CD4-positive, alpha-beta T cell (primary cell): ENCODE data around the gene SPACA4. TPM values are rescaled to one million over a fixed set of nuclear protein-coding genes. Genes with fewer than 3 reads are reported as not detected.

Experiments used
- ATAC-seq: fragments of 200-7000 bp; cut with Tn5 transposase; one replicate; pipeline ENCODE4 v1.10.0; 2022; ENCODE audit warnings: mild to moderate bottlenecking; ENCODE audit not compliant: poor library complexity
- CTCF ChIA-PET: fragments of 350-600 bp; sonication (Branson Sonifier 250); formaldehyde crosslinking; loops from one replicate; lab custom pipeline; 2021; ENCODE audit warnings: antibody characterized with exemption, inconsistent platforms; lab: Charles Lee
- POLR2A ChIA-PET: fragments of 350-600 bp; sonication (Branson Sonifier 250); formaldehyde crosslinking; loops from one replicate; lab custom pipeline; 2021; ENCODE audit warnings: antibody characterized with exemption, inconsistent platforms; lab: Charles Lee
- DNase-seq, 14 experiments: peaks; one replicate each; pipeline ENCODE4 v3.0.0-alpha.2; 2013 to 2020; ENCODE audit warnings: mixed read lengths in 2 of 14
- H3K27ac ChIP-seq, 2 donors: one replicate each; pipeline versions ENCODE4 v1.5.1 to v1.7.0; 2013; ENCODE audit warnings: low read length in 2 of 2, low read depth in 1 of 2, mild to moderate bottlenecking in 1 of 2
- H3K27me3 ChIP-seq, 2 experiments: 1 replicate in 1 of 2; 2 replicates in 1 of 2; pipeline versions ENCODE4 v1.6.1 to v1.7.0; 2013; ENCODE audit warnings: low read length in 2 of 2, control low read depth in 1 of 2, mild to moderate bottlenecking in 1 of 2, moderate library complexity in 1 of 2; ENCODE audit not compliant: insufficient read depth in 2 of 2, control insufficient read depth in 1 of 2
- H3K36me3 ChIP-seq: one replicate; pipeline ENCODE4 v1.6.1; 2013; ENCODE audit warnings: low read length, control low read depth; ENCODE audit not compliant: insufficient read depth
- H3K4me1 ChIP-seq: one replicate; pipeline ENCODE4 v1.6.1; 2013; ENCODE audit warnings: low read length, control low read depth; ENCODE audit not compliant: insufficient read depth
- H3K4me3 ChIP-seq: one replicate; pipeline ENCODE4 v1.5.1; 2013; ENCODE audit warnings: mild to moderate bottlenecking, low read length, moderate library complexity
- H3K9me3 ChIP-seq, 2 experiments: 1 replicate in 1 of 2; 2 replicates in 1 of 2; pipeline versions ENCODE4 v1.6.1 to v1.7.0; 2013; ENCODE audit warnings: low read length in 2 of 2, mild to moderate bottlenecking in 2 of 2, control low read depth in 1 of 2, moderate library complexity in 1 of 2; ENCODE audit not compliant: control insufficient read depth in 1 of 2, insufficient read depth in 1 of 2
- H3K27ac Mint-ChIP-seq: one replicate; pipeline ENCODE4 v1.8.0; 2020; ENCODE audit warnings: mixed read lengths
- H3K27me3 Mint-ChIP-seq: one replicate; pipeline ENCODE4 v1.8.0; 2021; ENCODE audit warnings: mixed read lengths
- H3K36me3 Mint-ChIP-seq: one replicate; pipeline ENCODE4 v1.8.0; 2021; ENCODE audit warnings: low read depth, mixed read lengths
- H3K4me1 Mint-ChIP-seq: one replicate; pipeline ENCODE4 v1.8.0; 2021; ENCODE audit warnings: low read depth, mixed read lengths
- H3K4me3 Mint-ChIP-seq: one replicate; pipeline ENCODE4 v1.8.0; 2020; ENCODE audit warnings: mild to moderate bottlenecking, mixed read lengths
- H3K9me3 Mint-ChIP-seq: one replicate; pipeline ENCODE4 v1.8.0; 2020; ENCODE audit warnings: mixed read lengths
- CTCF ChIP-seq: fragments of 200-600 bp; IDR thresholded peaks from one replicate; pipeline ENCODE4 v1.8.0; 2022; ENCODE audit warnings: antibody characterized with exemption, mild to moderate bottlenecking
- intact Hi-C, 2 experiments: fragments of 100-400 bp; cut with DNase I in 1 of 2; cut with micrococcal nuclease in 1 of 2; formaldehyde crosslinking; loops; one replicate each; pipeline versions ENCODE4 v1.15.1 to v1.9.0; 2023 to 2025; cut with DNase I, micrococcal nuclease
- total RNA-seq, 174 experiments: library from RNA in 2 of 174; stranded (reverse) in 2 of 174; gene quantifications; one replicate each; pipeline ENCODE4 v1.2.3 and lab custom pipeline; 2021 to 2026

SPACA4 gene
- total RNA-seq, 2 experiments from 2014 or later = not detected

GRCh38 chr19:48616041-48616436, 9.5 kb downstream of the SPACA4 start:
- Mint-ChIP-seq H3K9me3 (no peaks in the 10 kb centered on the region), H3K27ac (peak overlapping the region; percentile 97), H3K27me3 (no peaks in the 10 kb centered on the region), H3K4me3 (peak overlapping the region; percentile 98), H3K36me3 (peaks cover 53% of the 10 kb centered on the region), H3K4me1 (peaks cover 43% of the 10 kb centered on the region)
- Histone ChIP-seq H3K27ac (no peak overlapping the region), H3K9me3 (no peaks in the 10 kb centered on the region), H3K27me3 (no peaks in the 10 kb centered on the region), H3K36me3 (peaks cover 34% of the 10 kb centered on the region), H3K4me3 (no peak overlapping the region), H3K4me1 (peaks cover 46% of the 10 kb centered on the region)
- CTCF ChIA-PET = interaction anchor here (1.1 kb wide), 1 partner anchor 27 kb away, joined by 4 read pairs; no protein-coding TSS in a partner anchor
- intact Hi-C loops = loop anchor here in 1 of 2 experiments (5.0 kb wide), 1 partner anchor 284 kb away; no protein-coding TSS in a partner anchor
- ATAC-seq (no peak), DNase-seq (peak in 2 of 14 experiments; percentile 45 to 52)
- no peak for TF ChIP-seq CTCF
- POLR2A ChIA-PET = interaction anchor here (0.7 to 3.7 kb wide), 2 partner anchors 21 to 30 kb away, joined by 3 to 39 read pairs; partner anchors contain the start of genes CA11 and DBP

- H3K9me3 ChIP-seq = no peaks in the 10 kb centered on the region
- no peaks in the 10 kb centered on the region for H3K27me3 ChIP-seq
- DNase-seq (peak in 2 of 14 experiments; percentile 44), ATAC-seq (no peak)
- ChIA-PET CTCF (interaction anchor here (1.1 kb wide), 1 partner anchor 28 kb away, joined by 4 read pairs; no protein-coding TSS in a partner anchor), POLR2A (interaction anchor here (0.7 to 3.9 kb wide), 3 partner anchors 17 to 30 kb away, joined by 3 to 45 read pairs (median 39); partner anchors contain the start of genes CA11 and DBP)
- H3K36me3 ChIP-seq = peaks cover 34% of the 10 kb centered on the region
- Mint-ChIP-seq H3K4me1 (peaks cover 43% of the 10 kb centered on the region), H3K9me3 (no peaks in the 10 kb centered on the region), H3K27me3 (no peaks in the 10 kb centered on the region), H3K4me3 (peak overlapping the region; percentile 98), H3K27ac (peak overlapping the region; percentile 97), H3K36me3 (peaks cover 56% of the 10 kb centered on the region)
- intact Hi-C loops = loop anchor here in 1 of 2 experiments (5.0 kb wide), 1 partner anchor 284 kb away; no protein-coding TSS in a partner anchor
- peaks cover 50% of the 10 kb centered on the region for H3K4me1 ChIP-seq
- H3K27ac ChIP-seq = no peak overlapping the region
- TF ChIP-seq CTCF = no peak
- no peak overlapping the region for H3K4me3 ChIP-seq
Observed at GRCh38 chr19:48616491-48617056, 10.0 kb downstream of the SPACA4 start.

DNA sequence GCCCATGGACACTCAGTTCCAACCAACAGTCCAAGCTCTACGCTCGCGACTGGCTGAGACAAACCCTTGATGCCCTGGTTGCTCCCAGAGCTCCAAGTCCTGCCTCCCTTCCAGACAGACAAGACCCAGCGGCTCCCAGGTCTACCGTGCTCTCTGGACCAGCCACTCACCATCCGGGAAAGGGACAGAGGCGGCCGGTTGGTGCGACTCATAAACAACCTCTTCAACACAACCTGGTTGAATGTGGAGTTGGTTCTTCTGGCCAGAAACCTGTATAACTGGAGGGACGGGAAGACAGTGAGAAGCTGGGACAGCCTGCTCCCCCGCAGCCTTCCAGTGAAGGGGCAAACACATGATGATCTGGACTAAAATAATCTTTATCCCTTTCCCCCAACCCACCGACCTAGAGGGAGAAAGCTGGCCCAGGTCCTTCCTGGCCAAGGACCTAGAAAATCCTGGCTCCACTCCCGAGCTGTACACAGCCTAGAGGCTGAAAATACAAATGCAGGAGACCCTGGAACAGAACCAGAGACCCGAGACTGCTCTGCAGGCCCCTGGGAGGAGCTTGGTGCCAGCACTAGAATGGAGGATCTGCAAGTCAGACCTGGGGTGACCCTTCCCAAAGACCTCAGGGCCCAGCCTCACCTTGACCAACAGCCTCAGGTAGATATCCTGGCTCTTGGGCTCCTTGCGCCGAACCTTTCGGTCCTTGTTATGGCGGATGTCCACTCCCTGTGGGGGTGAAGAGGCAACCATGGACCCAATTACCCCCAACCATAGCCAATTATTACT, 10.8 kb downstream of the SPACA4 start:
- peaks cover 34% of the 10 kb centered on the region for H3K36me3 ChIP-seq
- peak overlapping the region; percentile 25 to 76 for H3K27ac ChIP-seq
- H3K4me1 ChIP-seq = peaks cover 50% of the 10 kb centered on the region
- peak overlapping the region; percentile 98 for H3K4me3 Mint-ChIP-seq
- DNase-seq (peak in 1 of 14 experiments; percentile 35), ATAC-seq (no peak)
- H3K36me3 Mint-ChIP-seq = peaks cover 60% of the 10 kb centered on the region
- no peaks in the 10 kb centered on the region for H3K27me3 ChIP-seq
- H3K4me1 Mint-ChIP-seq = peaks cover 45% of the 10 kb centered on the region
- peak overlapping the region; percentile 94 for H3K4me3 ChIP-seq
- CTCF ChIA-PET = interaction anchor here (1.1 kb wide), 1 partner anchor 29 kb away, joined by 4 read pairs; no protein-coding TSS in a partner anchor
- POLR2A ChIA-PET = interaction anchor here (0.5 to 3.9 kb wide), 4 partner anchors 9 to 473 kb away, joined by 3 to 45 read pairs (median 28); partner anchors contain the start of gene DBP
- TF ChIP-seq CTCF = no peak
- H3K9me3 Mint-ChIP-seq = no peaks in the 10 kb centered on the region
- intact Hi-C loops = loop anchor here in 1 of 2 experiments (5.0 kb wide), 1 partner anchor 285 kb away; no protein-coding TSS in a partner anchor
- no peaks in the 10 kb centered on the region for H3K9me3 ChIP-seq
- no peaks in the 10 kb centered on the region for H3K27me3 Mint-ChIP-seq
- H3K27ac Mint-ChIP-seq = peak overlapping the region; percentile 97
